Left ventricle myocardium superior (tissue), 1 donor: ENCODE results near the gene MAPK9. TPM values are rescaled to one million over a fixed set of nuclear protein-coding genes. Genes with fewer than 3 reads are reported as not detected.

Experiments
- ATAC-seq: fragments of 200-7000 bp; cut with Tn5 transposase; one replicate; pipeline ENCODE4 v1.9.1; 2020; ENCODE audit warnings: mild to moderate bottlenecking, moderate library complexity
- DNase-seq: peaks from one replicate; pipeline ENCODE4 v3.0.0-alpha.2; 2020
- intact Hi-C: fragments of 100-400 bp; cut with micrococcal nuclease; formaldehyde crosslinking; loops from one replicate; pipeline ENCODE4 v1.11.0; 2022
- long read RNA-seq: library from polyadenylated mRNA; unstranded; transcript quantifications from one replicate; pipeline ENCODE4 v2.0.0, GENCODE V29; 2021
- total RNA-seq: library from RNA; stranded (reverse); fragmentation: NEBNext Ultra II Directional; extraction: Animal tissue kit (Norgen Biotek cat#: 25700); gene quantifications from one replicate; pipeline ENCODE4 v1.2.1, GENCODE V29; 2021
- donor health status: DM: no; HTN: yes; CAD: no; lungs with severe emphysema.

MAPK9 gene
- total RNA-seq, result 46.5 TPM
- long read RNA-seq, full-length matches to known transcripts, result 39 of 56 reads
- long read RNA-seq, partial matches to known transcripts, result 6 of 56 reads
- long read RNA-seq, other reads (novel, unspliced or antisense), result 11 of 56 reads

- ATAC-seq (peak; percentile 93), DNase-seq (peak; percentile 94)
- intact Hi-C loops, result loop anchor here (5.0 kb wide), 1 partner anchor 180 kb away; no protein-coding TSS in a partner anchor
These were observed at the start of gene MAPK9 for GRCh38 chr5:180291943-180292831. Gene MAPK9, minus strand, starts transcription at chr5:180292083. Its CDS starts 11,522 bp downstream, at chr5:180280561.

- DNase-seq (no peak), ATAC-seq (no peak)
- intact Hi-C loops, result no loop called here
These were observed 49.7 kb upstream of the MAPK9 start for GRCh38 chr5:180341595-180341994.

- intact Hi-C loops, result no loop called here
- DNase-seq (no peak), ATAC-seq (no peak)
These were observed 49.0 kb upstream of the MAPK9 start for GRCh38 chr5:180340856-180341255.

- ATAC-seq (no peak), DNase-seq (no peak)
- intact Hi-C loops, result no loop called here
These were observed 47.8 kb upstream of the MAPK9 start for GRCh38 chr5:180339583-180340183.

GRCh38 chr5:180338001-180338707 lies 46.3 kb upstream of the MAPK9 start:
- DNase-seq, result no peak
- no peak for ATAC-seq
- intact Hi-C loops, result no loop called here

GRCh38 chr5:180336234-180337020 lies 44.5 kb upstream of the MAPK9 start:
- intact Hi-C loops, result no loop called here
- ATAC-seq (no peak), DNase-seq (peak; percentile 19)

GRCh38 chr5:180335614-180336233 lies 43.8 kb upstream of the MAPK9 start:
- DNase-seq (no peak), ATAC-seq (no peak)
- intact Hi-C loops, result no loop called here

- ATAC-seq, result no peak
- intact Hi-C loops, result no loop called here
- DNase-seq, result no peak
These were observed 43.1 kb upstream of the MAPK9 start for GRCh38 chr5:180334751-180335613.

GRCh38 chr5:180334176-180334575 lies 42.3 kb upstream of the MAPK9 start:
- ATAC-seq, result no peak
- intact Hi-C loops, result no loop called here
- no peak for DNase-seq

- DNase-seq, result no peak
- ATAC-seq, result peak; percentile 2
These were observed 41.8 kb upstream of the MAPK9 start for GRCh38 chr5:180333661-180334060.

GRCh38 chr5:180332861-180333260 lies 41.0 kb upstream of the MAPK9 start:
- no peak for DNase-seq
- intact Hi-C loops, result no loop called here
- no peak for ATAC-seq

More at GRCh38 chr5:180333661-180334060, 41.8 kb upstream of the MAPK9 start:
- intact Hi-C loops, result no loop called here

GRCh38 chr5:180332051-180332517 lies 40.2 kb upstream of the MAPK9 start:
- intact Hi-C loops, result no loop called here
- ATAC-seq (no peak), DNase-seq (no peak)

GRCh38 chr5:180331647-180331950 lies 39.7 kb upstream of the MAPK9 start:
- ATAC-seq (peak; percentile 2), DNase-seq (no peak)
- intact Hi-C loops, result no loop called here

GRCh38 chr5:180330810-180331646 lies 39.1 kb upstream of the MAPK9 start:
- peak; percentile 89 for ATAC-seq
- DNase-seq, result peak; percentile 60
- intact Hi-C loops, result no loop called here

GRCh38 chr5:180330270-180330648 lies 38.4 kb upstream of the MAPK9 start:
- no peak for ATAC-seq
- no peak for DNase-seq
- intact Hi-C loops, result no loop called here

GRCh38 chr5:180329606-180330269 lies 37.9 kb upstream of the MAPK9 start:
- ATAC-seq (no peak), DNase-seq (no peak)
- intact Hi-C loops, result no loop called here

- DNase-seq, result no peak
- intact Hi-C loops, result no loop called here
- ATAC-seq, result no peak
These were observed 37.2 kb upstream of the MAPK9 start for GRCh38 chr5:180329138-180329435.
